ENCODE data around the gene EXOC6. TPM values are rescaled to one million over a fixed set of nuclear protein-coding genes. Genes with fewer than 3 reads are reported as not detected.

The EXOC6 gene
- total RNA-seq, 1 experiment from 2014 or later, result 12.9 TPM

GRCh38 chr10:92822060-92822634, 26.2 kb upstream of the EXOC6 start:
- CTCF ChIA-PET, result interaction anchor here (0.6 to 2.0 kb wide), 6 partner anchors 11 to 25 kb away, joined by 3 to 12 read pairs (median 6); partner anchors contain the start of gene EXOC6

More at GRCh38 chr10:92822060-92822634, 26.2 kb upstream of the EXOC6 start:
- no TSS peak for BruUV-seq (replicated peaks)
- no peaks in the 10 kb centered on the region for H3K9me3 ChIP-seq (ENCODE audit: control insufficient read depth in 1 of 2, insufficient read depth in 1 of 2, low read depth in 1 of 2, low read length in 2 of 2)
- no peak for DNase-seq (ENCODE audit: low read depth, low spot score)
- ChIA-PET RAD21 (ENCODE audit: low non-redundant PET in 1 of 2, low total read pairs in 2 of 2, uncharacterized antibody in 2 of 2, unreplicated experiment in 2 of 2) (no interaction called here), POLR2A (interaction anchor here (1.3 kb wide), 1 partner anchor 13 kb away, joined by 4 read pairs; no protein-coding TSS in a partner anchor)
- no peaks in the 10 kb centered on the region for H3K36me3 ChIP-seq (ENCODE audit: control insufficient read depth in 1 of 2, insufficient read depth in 2 of 2, low read length in 2 of 2)
- intact Hi-C loops (cut with micrococcal nuclease), result loop anchor here (2.0 kb wide), 1 partner anchor 59 kb away; no protein-coding TSS in a partner anchor
- H3K9ac ChIP-seq (ENCODE audit: low read length), result no peak overlapping the region
- peak overlapping the region; percentile 19 for H2AFZ ChIP-seq (ENCODE audit: low read depth, low read length, poor library complexity, severe bottlenecking)
- no peak for ATAC-seq
- no peaks in the 10 kb centered on the region for H4K20me1 ChIP-seq (ENCODE audit: insufficient read depth)
- no peak for TF ChIP-seq ZBTB33 (IDR thresholded peaks at IDR 0.05; ENCODE audit: extremely low read depth, insufficient replicate concordance, low read length)
- TF ChIP-seq EZH2phosphoT487 (IDR thresholded peaks at IDR 0.05; ENCODE audit: borderline replicate concordance), result no peak
- no peak for TF ChIP-seq ELF1 (IDR thresholded peaks at IDR 0.05; ENCODE audit: borderline replicate concordance, low read depth)
- no peak for TF ChIP-seq FOSL1 (IDR thresholded peaks at IDR 0.05; ENCODE audit: low read depth)
- TF ChIP-seq CEBPB (IDR thresholded peaks at IDR 0.05; ENCODE audit: low read depth), result no peak
- TF ChIP-seq ATF3 (IDR thresholded peaks at IDR 0.05), result no peak
- no peak for TF ChIP-seq EZH2 (IDR thresholded peaks at IDR 0.05)
- TF ChIP-seq CBX3 (IDR thresholded peaks at IDR 0.05; ENCODE audit: low read depth), result no peak
- TF ChIP-seq YY1 (IDR thresholded peaks at IDR 0.05; ENCODE audit: extremely low read depth, insufficient replicate concordance, low read depth, low read length), result no peak
- no peak for TF ChIP-seq MAX (IDR thresholded peaks at IDR 0.05)
- no peak for TF ChIP-seq RAD21 (IDR thresholded peaks at IDR 0.05; ENCODE audit: low read depth)
- TF ChIP-seq ZNF274 (IDR thresholded peaks at IDR 0.05; ENCODE audit: low read depth, low read length), result no peak
- TF ChIP-seq CTCF (IDR thresholded peaks at IDR 0.05 in 2 of 3, conservative IDR thresholded peaks at IDR 0.05 in 1 of 3; ENCODE audit: borderline replicate concordance in 1 of 3, insufficient read depth in 1 of 3, low read depth in 2 of 3, low read length in 2 of 3), result no peak
- no peak for TF ChIP-seq POLR2A (IDR thresholded peaks at IDR 0.05; ENCODE audit: borderline replicate concordance, extremely low read depth, insufficient read depth, insufficient read length)
- no peak for TF ChIP-seq SP1 (IDR thresholded peaks at IDR 0.05; ENCODE audit: low read depth)
- peaks cover 0 to 11% of the 10 kb centered on the region in 2 experiments; a peak in 2 of 4 replicates for H3K4me1 ChIP-seq (ENCODE audit: control insufficient read depth in 1 of 2, insufficient read depth in 2 of 2, low read length in 2 of 2)
- H3K79me2 ChIP-seq (ENCODE audit: insufficient read depth, low read length), result no peaks in the 10 kb centered on the region
- 0 out of 2 replicates have a peak overlapping the region, but pooled peaks have one; percentile 13 for H3K4me2 ChIP-seq (ENCODE audit: low read length)
- no peaks in the 10 kb centered on the region for H3K9me2 ChIP-seq (ENCODE audit: insufficient read depth)
- H3K4me3 ChIP-seq (replicated peaks in 1 of 2; ENCODE audit: low read depth in 1 of 2, low read length in 2 of 2), result no peak overlapping the region
- H3K27me3 ChIP-seq (ENCODE audit: insufficient read depth, low read length), result no peaks in the 10 kb centered on the region
- no peak overlapping the region for H3K27ac ChIP-seq (ENCODE audit: low read depth, low read length)
